WTC11 (cell line): ENCODE results near the gene RSAD1. TPM values are rescaled to one million over a fixed set of nuclear protein-coding genes. Genes with fewer than 3 reads are reported as not detected.

Experiments used
- ATAC-seq: fragments of 200-7000 bp; cut with Tn5 transposase; 2 replicates; pipeline ENCODE4 v1.10.0; 2021; ENCODE audit warnings: mild to moderate bottlenecking, moderate library complexity
- CTCF ChIA-PET: fragments of 300-600 bp; sonication (Branson Sonifier 250); formaldehyde crosslinking; loops from one replicate; lab custom pipeline; 2021; ENCODE audit warnings: antibody characterized with exemption; lab: Charles Lee
- POLR2A ChIA-PET: fragments of 350-600 bp; sonication (Branson Sonifier 250); formaldehyde crosslinking; loops from one replicate; lab custom pipeline; 2021; ENCODE audit warnings: antibody characterized with exemption; lab: Charles Lee
- DNase-seq: peaks from one replicate; pipeline ENCODE4 v3.0.0; 2021; ENCODE audit warnings: low spot score
- H3K27ac Mint-ChIP-seq: 2 replicates; pipeline ENCODE4 v1.8.0; 2021; ENCODE audit warnings: mixed read lengths
- H3K27me3 Mint-ChIP-seq: 2 replicates; pipeline ENCODE4 v1.8.0; 2021; ENCODE audit warnings: low read depth, mild to moderate bottlenecking, moderate library complexity, mixed read lengths
- H3K36me3 Mint-ChIP-seq: 2 replicates; pipeline ENCODE4 v1.8.0; 2021; ENCODE audit warnings: mixed read lengths
- H3K4me1 Mint-ChIP-seq: 2 replicates; pipeline ENCODE4 v1.8.0; 2022; ENCODE audit warnings: mixed read lengths
- H3K4me3 Mint-ChIP-seq: 2 replicates; pipeline ENCODE4 v1.8.0; 2021; ENCODE audit warnings: mild to moderate bottlenecking, moderate library complexity, mixed read lengths
- H3K9me3 Mint-ChIP-seq: 2 replicates; pipeline ENCODE4 v1.8.0; 2021; ENCODE audit warnings: mixed read lengths
- FOXP1 ChIP-seq: sonication (generic); formaldehyde crosslinking; IDR thresholded peaks from 2 replicates; pipeline ENCODE4 v1.8.0; 2022; ENCODE audit warnings: missing genetic modification reagents, mild to moderate bottlenecking, moderate library complexity, borderline replicate concordance
- GRHL2 ChIP-seq: fragments of 250-450 bp; sonication (Bioruptor Pico); IDR thresholded peaks from 2 replicates; pipeline ENCODE4 v1.8.0; 2022; ENCODE audit warnings: mild to moderate bottlenecking, moderate library complexity; ENCODE audit not compliant: insufficient replicate concordance, severe bottlenecking
- IRF1 ChIP-seq: sonication (generic); formaldehyde crosslinking; IDR thresholded peaks from 2 replicates; pipeline ENCODE4 v1.8.0; 2023; ENCODE audit warnings: missing genetic modification reagents
- JUN ChIP-seq: sonication (generic); formaldehyde crosslinking; IDR thresholded peaks from 2 replicates; pipeline ENCODE4 v1.8.0; 2023; ENCODE audit warnings: mild to moderate bottlenecking, missing genetic modification reagents
- MAX ChIP-seq: sonication (generic); formaldehyde crosslinking; IDR thresholded peaks from 2 replicates; pipeline ENCODE4 v1.8.0; 2022; ENCODE audit warnings: mild to moderate bottlenecking, missing genetic modification reagents
- NFE2L1 ChIP-seq: sonication (generic); formaldehyde crosslinking; IDR thresholded peaks from 2 replicates; pipeline ENCODE4 v1.8.1; 2023; ENCODE audit warnings: missing genetic modification reagents
- NFYB ChIP-seq: sonication (generic); formaldehyde crosslinking; conservative IDR thresholded peaks from 2 replicates; pipeline ENCODE4 v1.8.0; 2022; ENCODE audit warnings: low read depth, missing genetic modification reagents
- RELA ChIP-seq: sonication (generic); formaldehyde crosslinking; IDR thresholded peaks from 2 replicates; pipeline ENCODE4 v1.8.1; 2022; ENCODE audit warnings: missing genetic modification reagents, mild to moderate bottlenecking, borderline replicate concordance
- USF1 ChIP-seq: sonication (generic); formaldehyde crosslinking; IDR thresholded peaks from 2 replicates; pipeline ENCODE4 v1.8.0; 2022; ENCODE audit warnings: mild to moderate bottlenecking, missing genetic modification reagents
- ZNF121 ChIP-seq: sonication (generic); formaldehyde crosslinking; IDR thresholded peaks from 2 replicates; pipeline ENCODE4 v1.8.0; 2023; ENCODE audit warnings: missing genetic modification reagents
- ZNF138 ChIP-seq: sonication (generic); formaldehyde crosslinking; conservative IDR thresholded peaks from 2 replicates; pipeline ENCODE4 v1.8.1; 2022; ENCODE audit warnings: mild to moderate bottlenecking, moderate library complexity, missing genetic modification reagents
- ZNF423 ChIP-seq: fragments of 250-450 bp; sonication (Bioruptor Pico); IDR thresholded peaks from 2 replicates; pipeline ENCODE4 v2.1.2; 2022; ENCODE audit warnings: mild to moderate bottlenecking, moderate library complexity
- total RNA-seq: library from RNA; stranded (reverse); gene quantifications from 3 replicates; pipeline ENCODE4 v1.2.3, GENCODE V29; 2021
- TF ChIP-seq, protein P1 (sequence below): sonication (generic); formaldehyde crosslinking; conservative IDR thresholded peaks from 2 replicates; pipeline ENCODE4 v1.8.1; 2022; ENCODE audit warnings: mild to moderate bottlenecking, missing genetic modification reagents
- TF ChIP-seq, protein P2 (sequence below): sonication (generic); formaldehyde crosslinking; IDR thresholded peaks from 2 replicates; pipeline ENCODE4 v1.8.1; 2022; ENCODE audit warnings: low read depth, mild to moderate bottlenecking, moderate library complexity, missing genetic modification reagents, borderline replicate concordance
- TF ChIP-seq, protein P3 (sequence below): fragments of 250-450 bp; sonication (Bioruptor Pico); IDR thresholded peaks from 2 replicates; pipeline ENCODE4 v1.9.0; 2021; ENCODE audit warnings: mild to moderate bottlenecking
- TF ChIP-seq, protein P4 (sequence below): sonication (generic); formaldehyde crosslinking; IDR thresholded peaks from 2 replicates; pipeline ENCODE4 v1.8.0; 2023; ENCODE audit warnings: missing genetic modification reagents, mild to moderate bottlenecking, borderline replicate concordance

The RSAD1 gene
- total RNA-seq, 1 experiment from 2014 or later = 35.1 TPM

DNA sequence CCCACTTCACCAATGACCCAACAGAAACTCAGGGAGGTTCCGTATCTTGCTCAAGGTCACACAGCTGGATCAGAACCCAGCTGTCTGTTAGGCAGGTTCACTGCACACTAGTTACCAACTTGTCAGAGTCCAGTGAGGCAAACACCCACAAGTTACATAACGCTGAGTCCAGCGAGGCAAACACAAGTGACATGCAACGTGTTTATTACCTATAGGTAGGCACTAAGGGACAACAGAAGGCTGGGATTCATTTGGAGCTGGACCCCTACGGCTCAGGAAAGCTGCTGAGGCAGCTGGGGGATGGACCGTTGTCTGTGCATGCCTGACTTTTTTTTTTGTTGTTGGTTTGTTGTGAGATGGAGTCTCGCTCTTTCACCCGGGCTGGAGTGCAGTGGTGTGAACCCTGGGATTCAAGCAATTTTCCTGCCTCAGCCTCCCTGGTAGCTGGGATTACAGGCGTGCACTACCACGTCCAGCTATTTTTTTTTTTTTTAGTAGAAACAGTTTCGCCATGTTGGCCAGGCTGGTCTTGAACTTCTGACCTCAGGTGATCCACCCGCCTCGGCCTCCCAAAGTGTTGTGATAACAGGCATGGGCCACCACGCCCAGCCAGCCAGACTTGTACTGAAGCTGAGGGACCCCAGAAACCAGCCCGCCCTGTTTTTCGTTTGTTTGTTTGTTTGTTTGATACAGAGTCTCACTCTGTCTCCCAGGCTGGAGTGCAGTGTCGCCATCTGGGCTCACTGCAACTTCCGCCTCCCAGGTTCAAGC, 1.9 kb upstream of the RSAD1 start:
- ChIA-PET CTCF (interaction anchor here (0.8 to 1.0 kb wide), 2 partner anchors 79 to 276 kb away, joined by 3 to 7 read pairs; partner anchors contain the start of gene LRRC59), POLR2A (no interaction called here)
- Mint-ChIP-seq H3K4me3 (peak overlapping the region; percentile 41), H3K4me1 (peaks cover 14% of the 10 kb centered on the region), H3K27ac (no peak overlapping the region), H3K9me3 (no peaks in the 10 kb centered on the region), H3K27me3 (peaks cover 20% of the 10 kb centered on the region), H3K36me3 (no peaks in the 10 kb centered on the region)
- TF ChIP-seq GRHL2 (CRISPR knock-in tag) (no peak), JUN (CRISPR knock-in tag) (no peak), USF1 (CRISPR knock-in tag) (no peak), RELA (CRISPR knock-in tag) (no peak), ZNF423 (CRISPR knock-in tag) (no peak), NFYB (CRISPR knock-in tag) (no peak)
- TF ChIP-seq, protein P1, sequence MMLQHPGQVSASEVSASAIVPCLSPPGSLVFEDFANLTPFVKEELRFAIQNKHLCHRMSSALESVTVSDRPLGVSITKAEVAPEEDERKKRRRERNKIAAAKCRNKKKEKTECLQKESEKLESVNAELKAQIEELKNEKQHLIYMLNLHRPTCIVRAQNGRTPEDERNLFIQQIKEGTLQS (CRISPR knock-in tag) = no peak
- TF ChIP-seq, protein P2, sequence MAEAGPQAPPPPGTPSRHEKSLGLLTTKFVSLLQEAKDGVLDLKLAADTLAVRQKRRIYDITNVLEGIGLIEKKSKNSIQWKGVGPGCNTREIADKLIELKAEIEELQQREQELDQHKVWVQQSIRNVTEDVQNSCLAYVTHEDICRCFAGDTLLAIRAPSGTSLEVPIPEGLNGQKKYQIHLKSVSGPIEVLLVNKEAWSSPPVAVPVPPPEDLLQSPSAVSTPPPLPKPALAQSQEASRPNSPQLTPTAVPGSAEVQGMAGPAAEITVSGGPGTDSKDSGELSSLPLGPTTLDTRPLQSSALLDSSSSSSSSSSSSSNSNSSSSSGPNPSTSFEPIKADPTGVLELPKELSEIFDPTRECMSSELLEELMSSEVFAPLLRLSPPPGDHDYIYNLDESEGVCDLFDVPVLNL (CRISPR knock-in tag) = no peak
- TF ChIP-seq, protein P3, sequence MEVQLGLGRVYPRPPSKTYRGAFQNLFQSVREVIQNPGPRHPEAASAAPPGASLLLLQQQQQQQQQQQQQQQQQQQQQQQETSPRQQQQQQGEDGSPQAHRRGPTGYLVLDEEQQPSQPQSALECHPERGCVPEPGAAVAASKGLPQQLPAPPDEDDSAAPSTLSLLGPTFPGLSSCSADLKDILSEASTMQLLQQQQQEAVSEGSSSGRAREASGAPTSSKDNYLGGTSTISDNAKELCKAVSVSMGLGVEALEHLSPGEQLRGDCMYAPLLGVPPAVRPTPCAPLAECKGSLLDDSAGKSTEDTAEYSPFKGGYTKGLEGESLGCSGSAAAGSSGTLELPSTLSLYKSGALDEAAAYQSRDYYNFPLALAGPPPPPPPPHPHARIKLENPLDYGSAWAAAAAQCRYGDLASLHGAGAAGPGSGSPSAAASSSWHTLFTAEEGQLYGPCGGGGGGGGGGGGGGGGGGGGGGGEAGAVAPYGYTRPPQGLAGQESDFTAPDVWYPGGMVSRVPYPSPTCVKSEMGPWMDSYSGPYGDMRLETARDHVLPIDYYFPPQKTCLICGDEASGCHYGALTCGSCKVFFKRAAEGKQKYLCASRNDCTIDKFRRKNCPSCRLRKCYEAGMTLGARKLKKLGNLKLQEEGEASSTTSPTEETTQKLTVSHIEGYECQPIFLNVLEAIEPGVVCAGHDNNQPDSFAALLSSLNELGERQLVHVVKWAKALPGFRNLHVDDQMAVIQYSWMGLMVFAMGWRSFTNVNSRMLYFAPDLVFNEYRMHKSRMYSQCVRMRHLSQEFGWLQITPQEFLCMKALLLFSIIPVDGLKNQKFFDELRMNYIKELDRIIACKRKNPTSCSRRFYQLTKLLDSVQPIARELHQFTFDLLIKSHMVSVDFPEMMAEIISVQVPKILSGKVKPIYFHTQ (CRISPR knock-in tag) = no peak
- DNase-seq (no peak), ATAC-seq (no peak)

- CTCF ChIA-PET = interaction anchor here (0.6 to 2.8 kb wide), 13 partner anchors 12 to 357 kb away, joined by 3 to 42 read pairs (median 4); partner anchors contain the start of genes CACNA1G and LRRC59
- ATAC-seq = no peak
- POLR2A ChIA-PET = interaction anchor here (0.6 kb wide), 1 partner anchor 81 kb away, joined by 3 read pairs; the partner anchor contains the start of gene LRRC59
Measured at GRCh38 chr17:50477976-50478375, 684 bp upstream of the RSAD1 start.

DNA sequence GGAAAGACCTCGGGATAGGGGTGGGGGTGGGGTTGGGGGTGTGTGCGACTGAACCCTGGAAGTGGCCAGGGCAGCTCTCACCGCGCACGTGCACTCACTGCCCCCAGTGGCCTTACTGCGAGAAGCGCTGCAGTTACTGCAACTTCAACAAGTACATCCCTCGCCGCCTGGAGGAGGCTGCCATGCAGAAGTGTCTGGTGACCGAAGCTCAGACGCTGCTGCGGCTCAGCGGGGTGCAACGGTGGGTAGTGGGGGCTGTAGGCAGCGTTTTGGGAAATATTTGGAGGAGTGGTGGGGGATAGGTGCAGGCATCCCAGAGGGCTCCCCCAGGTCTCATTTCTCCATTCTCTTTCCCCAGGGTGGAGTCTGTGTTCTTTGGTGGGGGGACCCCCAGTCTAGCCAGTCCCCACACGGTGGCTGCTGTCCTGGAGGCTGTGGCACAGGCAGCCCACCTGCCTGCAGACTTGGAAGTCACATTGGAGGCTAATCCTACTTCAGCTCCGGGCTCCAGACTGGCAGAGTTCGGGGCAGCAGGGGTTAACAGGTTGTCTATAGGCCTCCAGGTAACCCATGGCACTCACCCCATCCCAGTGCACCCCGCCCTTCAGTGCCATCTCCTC, 972 bp downstream of the RSAD1 start:
- CTCF ChIA-PET = interaction anchor here (0.5 to 2.8 kb wide), 36 partner anchors 9 to 477 kb away, joined by 3 to 42 read pairs (median 4); partner anchors contain the start of genes CACNA1G, CHAD, LRRC59 and TMEM92
- POLR2A ChIA-PET = interaction anchor here (0.6 to 1.4 kb wide), 4 partner anchors 33 to 83 kb away, joined by 3 to 7 read pairs (median 5); partner anchors contain the start of genes CACNA1G and LRRC59
- H3K4me3 Mint-ChIP-seq = peak overlapping the region; percentile 81
- ATAC-seq = peak; percentile 41
- peaks cover 14% of the 10 kb centered on the region for H3K4me1 Mint-ChIP-seq
- H3K27me3 Mint-ChIP-seq = peaks cover 19% of the 10 kb centered on the region
- TF ChIP-seq IRF1 (CRISPR knock-in tag) = peak; percentile 50; the same call in 1 of the 2 replicates
- 0 out of 2 replicates have a peak, but pooled peaks have one; percentile 36 for TF ChIP-seq FOXP1
- peak; percentile 49; the same call in 1 of the 2 replicates for TF ChIP-seq MAX (CRISPR knock-in tag)
- TF ChIP-seq ZNF138 = no peak
- 0 out of 2 replicates have a peak, but pooled peaks have one; percentile 4 for TF ChIP-seq ZNF121
- TF ChIP-seq NFE2L1 (CRISPR knock-in tag) = 0 out of 2 replicates have a peak, but pooled peaks have one; percentile 23
- TF ChIP-seq, protein P4, sequence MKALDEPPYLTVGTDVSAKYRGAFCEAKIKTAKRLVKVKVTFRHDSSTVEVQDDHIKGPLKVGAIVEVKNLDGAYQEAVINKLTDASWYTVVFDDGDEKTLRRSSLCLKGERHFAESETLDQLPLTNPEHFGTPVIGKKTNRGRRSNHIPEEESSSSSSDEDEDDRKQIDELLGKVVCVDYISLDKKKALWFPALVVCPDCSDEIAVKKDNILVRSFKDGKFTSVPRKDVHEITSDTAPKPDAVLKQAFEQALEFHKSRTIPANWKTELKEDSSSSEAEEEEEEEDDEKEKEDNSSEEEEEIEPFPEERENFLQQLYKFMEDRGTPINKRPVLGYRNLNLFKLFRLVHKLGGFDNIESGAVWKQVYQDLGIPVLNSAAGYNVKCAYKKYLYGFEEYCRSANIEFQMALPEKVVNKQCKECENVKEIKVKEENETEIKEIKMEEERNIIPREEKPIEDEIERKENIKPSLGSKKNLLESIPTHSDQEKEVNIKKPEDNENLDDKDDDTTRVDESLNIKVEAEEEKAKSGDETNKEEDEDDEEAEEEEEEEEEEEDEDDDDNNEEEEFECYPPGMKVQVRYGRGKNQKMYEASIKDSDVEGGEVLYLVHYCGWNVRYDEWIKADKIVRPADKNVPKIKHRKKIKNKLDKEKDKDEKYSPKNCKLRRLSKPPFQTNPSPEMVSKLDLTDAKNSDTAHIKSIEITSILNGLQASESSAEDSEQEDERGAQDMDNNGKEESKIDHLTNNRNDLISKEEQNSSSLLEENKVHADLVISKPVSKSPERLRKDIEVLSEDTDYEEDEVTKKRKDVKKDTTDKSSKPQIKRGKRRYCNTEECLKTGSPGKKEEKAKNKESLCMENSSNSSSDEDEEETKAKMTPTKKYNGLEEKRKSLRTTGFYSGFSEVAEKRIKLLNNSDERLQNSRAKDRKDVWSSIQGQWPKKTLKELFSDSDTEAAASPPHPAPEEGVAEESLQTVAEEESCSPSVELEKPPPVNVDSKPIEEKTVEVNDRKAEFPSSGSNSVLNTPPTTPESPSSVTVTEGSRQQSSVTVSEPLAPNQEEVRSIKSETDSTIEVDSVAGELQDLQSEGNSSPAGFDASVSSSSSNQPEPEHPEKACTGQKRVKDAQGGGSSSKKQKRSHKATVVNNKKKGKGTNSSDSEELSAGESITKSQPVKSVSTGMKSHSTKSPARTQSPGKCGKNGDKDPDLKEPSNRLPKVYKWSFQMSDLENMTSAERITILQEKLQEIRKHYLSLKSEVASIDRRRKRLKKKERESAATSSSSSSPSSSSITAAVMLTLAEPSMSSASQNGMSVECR (CRISPR knock-in tag) = no peak
- H3K27ac Mint-ChIP-seq = no peak overlapping the region
- DNase-seq = peak; percentile 80
- peaks cover 8% of the 10 kb centered on the region for H3K36me3 Mint-ChIP-seq
- H3K9me3 Mint-ChIP-seq = no peaks in the 10 kb centered on the region

More at GRCh38 chr17:50477976-50478375, 684 bp upstream of the RSAD1 start:
- peak overlapping the region; percentile 70 for H3K4me3 Mint-ChIP-seq
- H3K27me3 Mint-ChIP-seq = peaks cover 20% of the 10 kb centered on the region
- no peak for TF ChIP-seq RELA (CRISPR knock-in tag)
- TF ChIP-seq, all 79 proteins: peak for 0
- Mint-ChIP-seq H3K36me3 (peaks cover 5% of the 10 kb centered on the region), H3K9me3 (no peaks in the 10 kb centered on the region), H3K27ac (no peak overlapping the region; the same call in 1 of the 2 replicates), H3K4me1 (peaks cover 14% of the 10 kb centered on the region)
- no peak for DNase-seq
